T-cell (primary cell): ENCODE measurements around the gene ACTRT2. TPM values are rescaled to one million over a fixed set of nuclear protein-coding genes. Genes with fewer than 3 reads are reported as not detected.

Source experiments
- ATAC-seq, 4 experiments: fragments of 200-7000 bp in 3 of 4; fragments of 150-1000 bp in 1 of 4; cut with Tn5 transposase; replicated peaks in 1 of 4; 1 replicate in 3 of 4; 2 replicates in 1 of 4; pipeline ENCODE4 v1.10.0; 2021; ENCODE audit warnings: moderate library complexity in 3 of 4, mild to moderate bottlenecking in 2 of 4, moderate number of reproducible peaks in 1 of 4
- CTCF ChIA-PET, 2 donors: fragments of 300-600 bp; sonication (Branson Sonifier 250); formaldehyde crosslinking; loops; one replicate each; lab custom pipeline; 2022; ENCODE audit warnings: antibody characterized with exemption in 2 of 2; lab: Charles Lee
- POLR2A ChIA-PET, 2 donors: fragments of 300-600 bp; sonication (Branson Sonifier 250); formaldehyde crosslinking; loops; one replicate each; lab custom pipeline; 2022; ENCODE audit warnings: antibody characterized with exemption in 2 of 2; lab: Charles Lee
- DNase-seq, 35 experiments: peaks; one replicate each; pipeline versions ENCODE4 v3.0.0 to v3.0.0-alpha.2; 2013 to 2023
- H3K27ac ChIP-seq: one replicate; pipeline ENCODE4 v1.5.1; 2013; ENCODE audit warnings: low read length
- H3K27me3 ChIP-seq, 2 experiments: replicated peaks in 1 of 2; 1 replicate in 1 of 2; 2 replicates in 1 of 2; pipeline versions ENCODE4 v1.6.1 to v1.7.0; 2013; ENCODE audit warnings: low read length in 1 of 2, mixed read lengths in 1 of 2; ENCODE audit not compliant: control insufficient read depth in 2 of 2, insufficient read depth in 2 of 2; ENCODE audit errors: extremely low read depth in 1 of 2
- H3K36me3 ChIP-seq, 2 donors: 1 replicate in 1 of 2; 2 replicates in 1 of 2; pipeline versions ENCODE4 v1.6.1 to v1.7.0; 2013; ENCODE audit warnings: low read length in 1 of 2; ENCODE audit not compliant: control insufficient read depth in 2 of 2, insufficient read depth in 1 of 2; ENCODE audit errors: extremely low read depth in 1 of 2
- H3K4me1 ChIP-seq, 2 experiments: 1 replicate in 1 of 2; 2 replicates in 1 of 2; pipeline versions ENCODE4 v1.6.1 to v1.7.0; 2013; ENCODE audit warnings: low read length in 2 of 2, mixed read lengths in 1 of 2; ENCODE audit not compliant: insufficient read depth in 2 of 2, control insufficient read depth in 1 of 2; ENCODE audit errors: extremely low read depth in 1 of 2
- H3K4me3 ChIP-seq, 2 donors: 1 replicate in 1 of 2; 2 replicates in 1 of 2; pipeline versions ENCODE4 v1.5.1 to v1.7.0; 2013; ENCODE audit warnings: mild to moderate bottlenecking in 2 of 2, low read length in 1 of 2, moderate library complexity in 1 of 2; ENCODE audit not compliant: control insufficient read depth in 1 of 2; ENCODE audit errors: extremely low read depth in 1 of 2
- H3K9me3 ChIP-seq: 2 replicates; pipeline ENCODE4 v1.7.0; 2013
- H3K27ac Mint-ChIP-seq, 2 donors: one replicate each; pipeline ENCODE4 v1.8.0; 2020 to 2021; ENCODE audit warnings: mild to moderate bottlenecking in 2 of 2, mixed read lengths in 2 of 2
- H3K27me3 Mint-ChIP-seq, 2 donors: one replicate each; pipeline ENCODE4 v1.8.0; 2021 to 2022; ENCODE audit warnings: mixed read lengths in 2 of 2
- H3K36me3 Mint-ChIP-seq: one replicate; pipeline ENCODE4 v1.8.0; 2021; ENCODE audit warnings: mixed read lengths
- H3K4me1 Mint-ChIP-seq, 3 donors: one replicate each; pipeline ENCODE4 v1.8.0; 2020 to 2022; ENCODE audit warnings: mixed read lengths in 3 of 3, mild to moderate bottlenecking in 1 of 3
- H3K4me3 Mint-ChIP-seq, 3 donors: one replicate each; pipeline ENCODE4 v1.8.0; 2020 to 2022; ENCODE audit warnings: mild to moderate bottlenecking in 3 of 3, mixed read lengths in 3 of 3, moderate library complexity in 3 of 3
- H3K9me3 Mint-ChIP-seq, 3 donors: one replicate each; pipeline ENCODE4 v1.8.0; 2020 to 2022; ENCODE audit warnings: mixed read lengths in 3 of 3
- WGBS: methylation state at CpG from one replicate; pipeline ENCODE4 v1.1.5; 2013; ENCODE audit warnings: missing lambda C conversion rate; ENCODE audit not compliant: insufficient coverage; 5-methylcytosine and 5-hydroxymethylcytosine counted together
- total RNA-seq, 35 experiments: library from RNA in 6 of 35; stranded (reverse) in 6 of 35; fragments of 120-200 nt in 1 of 35; gene quantifications; one replicate each; pipeline versions ENCODE4 v1.2.1 to v1.2.4 and lab custom pipeline; 2013 to 2026

The ACTRT2 gene
- total RNA-seq, 5 donors from 2014 or later (not counting 1 experiment from before 2014, with no cell fraction given), result not detected

DNA sequence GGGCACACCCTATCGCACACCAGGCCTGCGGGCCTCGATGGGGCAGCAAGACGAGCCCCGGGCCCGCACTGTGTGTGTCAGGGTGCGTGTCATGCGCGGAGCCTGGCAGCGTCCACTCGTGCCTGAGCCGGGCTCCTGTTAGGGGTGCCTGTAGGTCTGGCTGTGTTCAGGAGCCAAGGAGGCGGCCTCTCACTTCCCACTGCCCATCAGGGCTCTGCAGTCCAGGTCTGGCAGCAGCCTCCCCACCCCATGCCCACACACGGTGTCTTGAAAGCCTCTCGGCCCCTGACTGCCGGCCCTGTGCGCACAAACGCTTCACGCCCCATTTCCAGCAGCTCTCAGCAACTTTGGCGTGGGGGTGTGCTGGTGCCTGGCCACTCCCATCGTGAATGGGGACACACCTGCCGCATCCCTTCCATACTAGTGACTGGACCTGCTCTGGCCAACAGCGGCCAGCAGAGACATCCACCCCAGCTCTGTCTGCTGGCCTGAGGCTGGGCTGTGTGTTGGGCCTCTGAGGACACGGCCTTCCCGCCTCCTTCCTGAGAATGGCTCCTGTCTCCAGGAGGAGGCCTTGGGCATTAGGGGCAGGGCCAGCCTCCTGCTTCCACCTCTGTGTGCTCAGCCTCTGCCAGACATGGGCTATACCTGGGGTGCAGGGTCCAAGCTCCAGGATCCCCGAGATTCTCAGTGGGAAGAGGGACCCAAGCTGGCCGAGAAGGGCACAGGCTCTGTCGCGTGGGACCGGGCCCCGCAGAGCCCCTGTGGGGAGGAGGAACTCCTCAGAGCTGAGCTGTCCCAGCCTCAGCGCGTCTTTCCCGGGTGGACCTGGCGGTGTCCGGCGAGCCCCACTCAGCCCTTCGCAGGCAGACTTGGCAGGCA is 41.8 kb upstream of the ACTRT2 start:
- H3K9me3 Mint-ChIP-seq, result no peaks in the 10 kb centered on the region
- H3K36me3 ChIP-seq, result no peaks in the 10 kb centered on the region
- CTCF ChIA-PET, result no interaction called here
- H3K4me3 ChIP-seq, result no peak overlapping the region
- no peaks in the 10 kb centered on the region for H3K36me3 Mint-ChIP-seq
- H3K9me3 ChIP-seq, result no peaks in the 10 kb centered on the region
- no peaks in the 10 kb centered on the region for H3K4me1 Mint-ChIP-seq
- 90% methylated on average over 22 of the region's 38 CpGs for WGBS
- H3K27ac ChIP-seq, result no peak overlapping the region
- H3K27me3 ChIP-seq, result peaks cover 0 to 2% of the 10 kb centered on the region in 2 experiments
- H3K4me3 Mint-ChIP-seq, result no peak overlapping the region
- no peak for ATAC-seq
- H3K27ac Mint-ChIP-seq, result no peak overlapping the region
- POLR2A ChIA-PET, result no interaction called here
- DNase-seq, result peak in 1 of 35 experiments; percentile 7
- H3K4me1 ChIP-seq, result no peaks in the 10 kb centered on the region
- H3K27me3 Mint-ChIP-seq, result no peaks in the 10 kb centered on the region

- H3K36me3 Mint-ChIP-seq, result no peaks in the 10 kb centered on the region
- Histone ChIP-seq H3K36me3 (no peaks in the 10 kb centered on the region), H3K4me1 (no peaks in the 10 kb centered on the region), H3K4me3 (no peak overlapping the region), H3K27ac (no peak overlapping the region), H3K27me3 (peaks cover 0 to 2% of the 10 kb centered on the region in 2 experiments), H3K9me3 (no peaks in the 10 kb centered on the region)
- no peaks in the 10 kb centered on the region for H3K27me3 Mint-ChIP-seq
- H3K4me3 Mint-ChIP-seq, result no peak overlapping the region
- no peak for ATAC-seq
- no peaks in the 10 kb centered on the region for H3K4me1 Mint-ChIP-seq
- H3K27ac Mint-ChIP-seq, result no peak overlapping the region
- H3K9me3 Mint-ChIP-seq, result no peaks in the 10 kb centered on the region
- WGBS, result 84% methylated on average over 18 of the region's 25 CpGs
- DNase-seq, result peak in 1 of 35 experiments; percentile 7
- CTCF ChIA-PET, result no interaction called here
- POLR2A ChIA-PET, result no interaction called here
Measured at GRCh38 chr1:2980073-2980791, 41.0 kb upstream of the ACTRT2 start.

GRCh38 chr1:2980849-2981248 is 40.4 kb upstream of the ACTRT2 start:
- ChIA-PET POLR2A (no interaction called here), CTCF (no interaction called here)
- H3K27ac Mint-ChIP-seq, result no peak overlapping the region
- H3K4me3 ChIP-seq, result no peak overlapping the region
- no peaks in the 10 kb centered on the region for H3K36me3 Mint-ChIP-seq
- no peaks in the 10 kb centered on the region for H3K36me3 ChIP-seq
- peaks cover 0 to 2% of the 10 kb centered on the region in 2 donors for H3K27me3 Mint-ChIP-seq
- no peak overlapping the region for H3K4me3 Mint-ChIP-seq
- H3K9me3 Mint-ChIP-seq, result peaks cover 0 to under 1% (median 0%) of the 10 kb centered on the region in 3 donors
- H3K4me1 Mint-ChIP-seq, result no peaks in the 10 kb centered on the region
- ATAC-seq (no peak), DNase-seq (no peak)
- no peaks in the 10 kb centered on the region for H3K9me3 ChIP-seq
- no peaks in the 10 kb centered on the region for H3K4me1 ChIP-seq
- no peak overlapping the region for H3K27ac ChIP-seq
- H3K27me3 ChIP-seq, result peaks cover 0 to 2% of the 10 kb centered on the region in 2 experiments
- WGBS, result 81% methylated on average over 3 of the region's 12 CpGs

GRCh38 chr1:2981388-2981787 is 39.9 kb upstream of the ACTRT2 start:
- no peaks in the 10 kb centered on the region for H3K4me1 ChIP-seq
- no peak overlapping the region for H3K4me3 Mint-ChIP-seq
- no peak overlapping the region for H3K27ac ChIP-seq
- peaks cover 0 to 6% (median 0%) of the 10 kb centered on the region in 3 donors for H3K9me3 Mint-ChIP-seq
- no peaks in the 10 kb centered on the region for H3K36me3 ChIP-seq
- DNase-seq (peak in 1 of 35 experiments; percentile 3), ATAC-seq (no peak)
- H3K36me3 Mint-ChIP-seq, result no peaks in the 10 kb centered on the region
- H3K4me3 ChIP-seq, result no peak overlapping the region
- WGBS, result 66% methylated on average over 6 of the region's 7 CpGs
- H3K27me3 Mint-ChIP-seq, result peaks cover 0 to 7% of the 10 kb centered on the region in 2 donors
- ChIA-PET POLR2A (no interaction called here), CTCF (no interaction called here)
- H3K27ac Mint-ChIP-seq, result no peak overlapping the region
- H3K4me1 Mint-ChIP-seq, result no peaks in the 10 kb centered on the region
- peaks cover 0 to 2% of the 10 kb centered on the region in 2 experiments for H3K27me3 ChIP-seq
- H3K9me3 ChIP-seq, result no peaks in the 10 kb centered on the region

DNA sequence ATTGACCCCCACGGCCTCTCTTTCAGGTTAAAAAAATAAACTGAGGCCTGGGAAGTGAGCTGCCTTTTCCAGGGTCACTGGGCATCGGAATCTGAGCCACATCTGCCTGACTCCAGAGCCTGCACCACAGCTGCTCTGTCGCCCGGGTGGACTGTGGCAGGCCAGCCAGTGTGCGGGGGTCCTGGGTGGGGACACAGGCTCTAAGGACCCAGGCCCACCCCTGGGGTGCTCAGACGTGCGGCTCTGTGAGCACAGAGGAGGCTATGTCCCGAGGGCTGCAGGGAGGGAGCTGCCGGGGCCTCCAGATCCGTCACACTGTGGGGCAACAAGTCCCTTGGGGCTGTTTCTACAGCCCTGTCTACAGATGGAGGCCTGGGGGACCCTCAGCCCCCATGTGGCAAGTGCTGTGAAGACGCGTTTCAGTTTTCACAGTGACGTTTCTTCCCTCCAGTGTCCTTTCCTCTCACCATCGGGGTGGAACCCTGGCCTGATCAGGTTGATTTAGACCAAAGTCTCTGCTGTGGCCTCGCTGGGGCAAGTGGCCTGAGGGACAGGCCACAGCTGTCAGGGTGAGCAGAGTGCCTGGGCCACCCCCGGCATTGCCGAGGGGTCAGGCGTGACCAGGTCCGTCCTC is 39.2 kb upstream of the ACTRT2 start:
- no peaks in the 10 kb centered on the region for H3K36me3 ChIP-seq
- CTCF ChIA-PET, result no interaction called here
- no peaks in the 10 kb centered on the region for H3K9me3 ChIP-seq
- Mint-ChIP-seq H3K9me3 (peaks cover 0 to 7% (median 0%) of the 10 kb centered on the region in 3 donors), H3K36me3 (no peaks in the 10 kb centered on the region), H3K4me3 (no peak overlapping the region), H3K27ac (no peak overlapping the region), H3K4me1 (no peaks in the 10 kb centered on the region), H3K27me3 (peaks cover 0 to 8% of the 10 kb centered on the region in 2 donors)
- H3K27ac ChIP-seq, result no peak overlapping the region
- DNase-seq, result no peak
- no peaks in the 10 kb centered on the region for H3K4me1 ChIP-seq
- ATAC-seq, result no peak
- H3K4me3 ChIP-seq, result no peak overlapping the region
- WGBS, result 80% methylated on average over 18 of the region's 19 CpGs
- POLR2A ChIA-PET, result no interaction called here
- peaks cover 0 to 2% of the 10 kb centered on the region in 2 experiments for H3K27me3 ChIP-seq

- no peak overlapping the region for H3K27ac Mint-ChIP-seq
- ATAC-seq, result no peak
- Histone ChIP-seq H3K27me3 (peaks cover 0 to 5% of the 10 kb centered on the region in 2 experiments), H3K27ac (no peak overlapping the region), H3K4me1 (no peaks in the 10 kb centered on the region), H3K36me3 (no peaks in the 10 kb centered on the region), H3K9me3 (no peaks in the 10 kb centered on the region), H3K4me3 (no peak overlapping the region)
- POLR2A ChIA-PET, result no interaction called here
- peaks cover 0 to 7% (median 0%) of the 10 kb centered on the region in 3 donors for H3K9me3 Mint-ChIP-seq
- peaks cover 0 to 8% of the 10 kb centered on the region in 2 donors for H3K27me3 Mint-ChIP-seq
- no peak overlapping the region for H3K4me3 Mint-ChIP-seq
- 82% methylated on average over 29 of the region's 30 CpGs for WGBS
- no peaks in the 10 kb centered on the region for H3K36me3 Mint-ChIP-seq
- CTCF ChIA-PET, result no interaction called here
- H3K4me1 Mint-ChIP-seq, result no peaks in the 10 kb centered on the region
- DNase-seq, result no peak
Measured at GRCh38 chr1:2982615-2983318, 38.5 kb upstream of the ACTRT2 start.
